CD4-positive, alpha-beta memory T cell (primary cell): ENCODE results near the gene TMEM182. TPM values are rescaled to one million over a fixed set of nuclear protein-coding genes. Genes with fewer than 3 reads are reported as not detected.

ENCODE experiments used
- CTCF ChIA-PET: fragments of 350-600 bp; sonication (Branson Sonifier 250); formaldehyde crosslinking; loops from one replicate; lab custom pipeline; 2021; ENCODE audit warnings: inconsistent platforms; ENCODE audit not compliant: partially characterized antibody; lab: Charles Lee
- POLR2A ChIA-PET: fragments of 350-600 bp; sonication (Branson Sonifier 250); formaldehyde crosslinking; loops from one replicate; lab custom pipeline; 2021; ENCODE audit not compliant: partially characterized antibody; lab: Charles Lee
- DNase-seq, 5 donors: peaks; one replicate each; pipeline versions ENCODE4 v3.0.0 to v3.0.0-alpha.2; 2020 to 2022; ENCODE audit warnings: mixed read lengths in 1 of 5
- H3K27ac ChIP-seq: one replicate; pipeline ENCODE4 v1.7.0; 2013; ENCODE audit warnings: low read depth, low read length
- H3K27me3 ChIP-seq: 2 replicates; pipeline ENCODE4 v1.7.0; 2013; ENCODE audit warnings: mild to moderate bottlenecking, low read length, moderate library complexity; ENCODE audit not compliant: insufficient read depth
- H3K36me3 ChIP-seq: 2 replicates; pipeline ENCODE4 v1.7.0; 2013; ENCODE audit warnings: mild to moderate bottlenecking, low read length, moderate library complexity; ENCODE audit not compliant: insufficient read depth
- H3K4me1 ChIP-seq: 2 replicates; pipeline ENCODE4 v1.7.0; 2013; ENCODE audit warnings: mild to moderate bottlenecking, low read length, moderate library complexity; ENCODE audit not compliant: insufficient read depth
- H3K4me3 ChIP-seq, 2 donors: one replicate each; pipeline ENCODE4 v1.7.0; 2013; ENCODE audit warnings: low read length in 2 of 2, mild to moderate bottlenecking in 1 of 2
- H3K9me3 ChIP-seq, 2 donors: one replicate each; pipeline ENCODE4 v1.7.0; 2013; ENCODE audit warnings: low read length in 2 of 2, control low read depth in 1 of 2; ENCODE audit not compliant: control insufficient read depth in 1 of 2
- H3K27ac Mint-ChIP-seq, 7 donors: one replicate each; pipeline ENCODE4 v1.8.0; 2020 to 2021; ENCODE audit warnings: mixed read lengths in 7 of 7, mild to moderate bottlenecking in 6 of 7, inconsistent platforms in 3 of 7, moderate library complexity in 3 of 7
- H3K27me3 Mint-ChIP-seq, 2 donors: one replicate each; pipeline ENCODE4 v1.8.0; 2020 to 2021; ENCODE audit warnings: mixed read lengths in 2 of 2
- H3K36me3 Mint-ChIP-seq, 2 donors: one replicate each; pipeline ENCODE4 v1.8.0; 2020 to 2021; ENCODE audit warnings: mixed read lengths in 2 of 2, inconsistent platforms in 1 of 2, mild to moderate bottlenecking in 1 of 2
- H3K4me1 Mint-ChIP-seq, 4 donors: one replicate each; pipeline ENCODE4 v1.8.0; 2020 to 2021; ENCODE audit warnings: mixed read lengths in 4 of 4, mild to moderate bottlenecking in 1 of 4
- H3K4me3 Mint-ChIP-seq, 8 donors: one replicate each; pipeline ENCODE4 v1.8.0; 2020 to 2021; ENCODE audit warnings: mixed read lengths in 8 of 8, mild to moderate bottlenecking in 7 of 8, moderate library complexity in 6 of 8, inconsistent platforms in 3 of 8
- H3K9me3 Mint-ChIP-seq, 8 donors: one replicate each; pipeline ENCODE4 v1.8.0; 2020 to 2021; ENCODE audit warnings: mixed read lengths in 8 of 8, mild to moderate bottlenecking in 5 of 8, inconsistent platforms in 3 of 8, moderate library complexity in 1 of 8
- intact Hi-C: fragments of 100-400 bp; cut with micrococcal nuclease; formaldehyde crosslinking; loops from one replicate; pipeline ENCODE4 v1.15.1; 2023
- polyA plus RNA-seq, 2 donors: library from polyadenylated mRNA; unstranded; fragments of 300-500 nt; fragmentation: Illumina TruSeq; gene quantifications; one replicate each; pipeline ENCODE4 v1.2.3, GENCODE V29; 2021
- total RNA-seq, 2 experiments: library from RNA; stranded (reverse); gene quantifications; one replicate each; pipeline ENCODE4 v1.2.3, GENCODE V29; 2021

TMEM182 gene
- total and polyA plus RNA-seq, 4 experiments from 2014 or later = 3.9 to 6.4 (median 5.1) TPM

- Mint-ChIP-seq H3K4me3 (no peak overlapping the region), H3K27me3 (no peaks in the 10 kb centered on the region), H3K27ac (no peak overlapping the region), H3K9me3 (no peaks in the 10 kb centered on the region), H3K36me3 (peaks cover 0 to 7% of the 10 kb centered on the region in 2 donors), H3K4me1 (no peaks in the 10 kb centered on the region)
- H3K36me3 ChIP-seq = no peaks in the 10 kb centered on the region
- ChIA-PET POLR2A (no interaction called here), CTCF (interaction anchor here (6.0 to 6.9 kb wide), 2 partner anchors 14 to 16 kb away, joined by 79 to 83 read pairs; partner anchors contain the start of gene TMEM182)
- no peaks in the 10 kb centered on the region for H3K9me3 ChIP-seq
- intact Hi-C loops = no loop called here
- H3K27ac ChIP-seq = no peak overlapping the region
- no peak for DNase-seq
- no peak overlapping the region for H3K4me3 ChIP-seq
- no peaks in the 10 kb centered on the region for H3K27me3 ChIP-seq
- H3K4me1 ChIP-seq = no peaks in the 10 kb centered on the region
Observed at GRCh38 chr2:102749938-102750337, 11.9 kb upstream of the TMEM182 start.

- Histone ChIP-seq H3K27ac (no peak overlapping the region), H3K27me3 (no peaks in the 10 kb centered on the region), H3K9me3 (no peaks in the 10 kb centered on the region), H3K36me3 (no peaks in the 10 kb centered on the region), H3K4me1 (no peaks in the 10 kb centered on the region), H3K4me3 (no peak overlapping the region)
- H3K36me3 Mint-ChIP-seq = peaks cover 0 to 7% of the 10 kb centered on the region in 2 donors
- H3K27me3 Mint-ChIP-seq = no peaks in the 10 kb centered on the region
- no peaks in the 10 kb centered on the region for H3K9me3 Mint-ChIP-seq
- H3K27ac Mint-ChIP-seq = no peak overlapping the region
- H3K4me3 Mint-ChIP-seq = no peak overlapping the region
- ChIA-PET CTCF (interaction anchor here (0.6 to 6.9 kb wide), 18 partner anchors 10 to 86 kb away, joined by 3 to 83 read pairs (median 6); partner anchors contain the start of gene TMEM182), POLR2A (interaction anchor here (0.6 kb wide), 2 partner anchors 17 to 1355 kb away, joined by 4 read pairs; a partner anchor contains a TSS)
- intact Hi-C loops = loop anchor here (1.0 kb wide), 1 partner anchor 53 kb away; no protein-coding TSS in a partner anchor
- H3K4me1 Mint-ChIP-seq = peaks cover 0 to 2% (median 0%) of the 10 kb centered on the region in 4 donors
- peak; percentile 21 to 37 (median 37) for DNase-seq
Observed at GRCh38 chr2:102753563-102754159, 8.2 kb upstream of the TMEM182 start.

GRCh38 chr2:102754456-102755145 is 7.2 kb upstream of the TMEM182 start:
- Histone ChIP-seq H3K27me3 (no peaks in the 10 kb centered on the region), H3K27ac (no peak overlapping the region), H3K9me3 (no peaks in the 10 kb centered on the region), H3K36me3 (no peaks in the 10 kb centered on the region), H3K4me1 (no peaks in the 10 kb centered on the region), H3K4me3 (no peak overlapping the region)
- no peak for DNase-seq
- Mint-ChIP-seq H3K4me1 (peaks cover 0 to 2% (median 0%) of the 10 kb centered on the region in 4 donors), H3K36me3 (peaks cover 0 to 7% of the 10 kb centered on the region in 2 donors), H3K9me3 (no peaks in the 10 kb centered on the region), H3K4me3 (no peak overlapping the region), H3K27me3 (no peaks in the 10 kb centered on the region), H3K27ac (no peak overlapping the region)
- ChIA-PET CTCF (interaction anchor here (0.9 to 6.9 kb wide), 6 partner anchors 12 to 52 kb away, joined by 3 to 83 read pairs (median 30); partner anchors contain the start of gene TMEM182), POLR2A (interaction anchor here (0.6 to 1.3 kb wide), 2 partner anchors 18 to 1354 kb away, joined by 3 to 4 read pairs; a partner anchor contains a TSS)
- intact Hi-C loops = no loop called here

- CTCF ChIA-PET = interaction anchor here (0.9 to 6.9 kb wide), 5 partner anchors 11 to 51 kb away, joined by 3 to 83 read pairs (median 54); partner anchors contain the start of gene TMEM182
Observed at GRCh38 chr2:102755284-102755683, 6.5 kb upstream of the TMEM182 start.

GRCh38 chr2:102758439-102758838 is 3.4 kb upstream of the TMEM182 start:
- Histone ChIP-seq H3K27ac (no peak overlapping the region), H3K4me1 (no peaks in the 10 kb centered on the region), H3K9me3 (no peaks in the 10 kb centered on the region), H3K36me3 (no peaks in the 10 kb centered on the region), H3K4me3 (no peak overlapping the region), H3K27me3 (no peaks in the 10 kb centered on the region)
- Mint-ChIP-seq H3K27ac (no peak overlapping the region), H3K4me3 (no peak overlapping the region), H3K4me1 (peaks cover 0 to 2% (median 0%) of the 10 kb centered on the region in 4 donors), H3K27me3 (no peaks in the 10 kb centered on the region), H3K9me3 (no peaks in the 10 kb centered on the region), H3K36me3 (peaks cover under 1 to 13% of the 10 kb centered on the region in 2 donors)
- ChIA-PET CTCF (no interaction called here), POLR2A (no interaction called here)
- intact Hi-C loops = no loop called here
- no peak for DNase-seq

More at GRCh38 chr2:102755284-102755683, 6.5 kb upstream of the TMEM182 start:
- Histone ChIP-seq H3K4me1 (no peaks in the 10 kb centered on the region), H3K27ac (no peak overlapping the region), H3K27me3 (no peaks in the 10 kb centered on the region), H3K36me3 (no peaks in the 10 kb centered on the region), H3K9me3 (no peaks in the 10 kb centered on the region), H3K4me3 (no peak overlapping the region)
- H3K4me1 Mint-ChIP-seq = peaks cover 0 to 2% (median 0%) of the 10 kb centered on the region in 4 donors
- H3K27me3 Mint-ChIP-seq = no peaks in the 10 kb centered on the region
- POLR2A ChIA-PET = interaction anchor here (1.3 kb wide), 1 partner anchor 18 kb away, joined by 3 read pairs; a partner anchor contains a TSS
- no peak overlapping the region for H3K27ac Mint-ChIP-seq
- intact Hi-C loops = no loop called here
- H3K9me3 Mint-ChIP-seq = no peaks in the 10 kb centered on the region
- DNase-seq = no peak
- peaks cover 0 to 7% of the 10 kb centered on the region in 2 donors for H3K36me3 Mint-ChIP-seq
- no peak overlapping the region for H3K4me3 Mint-ChIP-seq

- H3K27ac Mint-ChIP-seq = no peak overlapping the region
- H3K4me1 Mint-ChIP-seq = no peaks in the 10 kb centered on the region
- Histone ChIP-seq H3K27me3 (no peaks in the 10 kb centered on the region), H3K36me3 (no peaks in the 10 kb centered on the region), H3K27ac (no peak overlapping the region), H3K9me3 (no peaks in the 10 kb centered on the region), H3K4me1 (no peaks in the 10 kb centered on the region), H3K4me3 (no peak overlapping the region)
- H3K27me3 Mint-ChIP-seq = no peaks in the 10 kb centered on the region
- H3K4me3 Mint-ChIP-seq = no peak overlapping the region
- DNase-seq = no peak
- POLR2A ChIA-PET = no interaction called here
- no peaks in the 10 kb centered on the region for H3K9me3 Mint-ChIP-seq
- H3K36me3 Mint-ChIP-seq = peaks cover 11 to 33% of the 10 kb centered on the region in 2 donors
- intact Hi-C loops = no loop called here
- CTCF ChIA-PET = interaction anchor here (11.3 kb wide), 1 partner anchor 11 kb away, joined by 83 read pairs; no protein-coding TSS in a partner anchor
Observed at GRCh38 chr2:102764083-102764482, 2.3 kb downstream of the TMEM182 start.

GRCh38 chr2:102765061-102765460 is 3.2 kb downstream of the TMEM182 start:
- no peak overlapping the region for H3K4me3 ChIP-seq
- Mint-ChIP-seq H3K27me3 (no peaks in the 10 kb centered on the region), H3K4me1 (no peaks in the 10 kb centered on the region), H3K9me3 (no peaks in the 10 kb centered on the region), H3K36me3 (peaks cover 13 to 41% of the 10 kb centered on the region in 2 donors), H3K4me3 (no peak overlapping the region), H3K27ac (no peak overlapping the region)
- H3K9me3 ChIP-seq = no peaks in the 10 kb centered on the region
- intact Hi-C loops = no loop called here
- H3K4me1 ChIP-seq = no peaks in the 10 kb centered on the region
- H3K27ac ChIP-seq = no peak overlapping the region
- DNase-seq = no peak
- H3K36me3 ChIP-seq = no peaks in the 10 kb centered on the region
- CTCF ChIA-PET = interaction anchor here (11.3 kb wide), 1 partner anchor 12 kb away, joined by 83 read pairs; no protein-coding TSS in a partner anchor
- no peaks in the 10 kb centered on the region for H3K27me3 ChIP-seq
- POLR2A ChIA-PET = no interaction called here
